GM12892 (cell line): ENCODE measurements around the gene PVALEF.

Experiments used
- POLR2A ChIP-seq: IDR thresholded peaks from 2 replicates; pipeline ENCODE4 v1.6.1; 2011; ENCODE audit warnings: low read depth, low read length, control low read depth
- POLR2AphosphoS5 ChIP-seq: IDR thresholded peaks from 2 replicates; pipeline ENCODE4 v1.6.1; 2011; ENCODE audit warnings: low read depth, low read length, control low read depth
- TAF1 ChIP-seq: IDR thresholded peaks from 2 replicates; pipeline ENCODE4 v1.6.1; 2011; ENCODE audit warnings: low read depth, mild to moderate bottlenecking, control low read depth, low read length, borderline replicate concordance

GRCh38 chr17:81208651-81209050, 43.3 kb downstream of the PVALEF start:
- TF ChIP-seq POLR2A = no peak
- no peak for TF ChIP-seq POLR2AphosphoS5
- TF ChIP-seq TAF1 = no peak
